DMS114 treated with DMSO at 0.1 percent for 48 hours (cell line): Measurements from ENCODE around the gene RALGDS.

Source experiments
- DNase-seq: peaks from one replicate; lab custom pipeline; 2025; ENCODE audit not compliant: unreplicated experiment; lab: John Stamatoyannopoulos, UW

The RALGDS gene

DNA sequence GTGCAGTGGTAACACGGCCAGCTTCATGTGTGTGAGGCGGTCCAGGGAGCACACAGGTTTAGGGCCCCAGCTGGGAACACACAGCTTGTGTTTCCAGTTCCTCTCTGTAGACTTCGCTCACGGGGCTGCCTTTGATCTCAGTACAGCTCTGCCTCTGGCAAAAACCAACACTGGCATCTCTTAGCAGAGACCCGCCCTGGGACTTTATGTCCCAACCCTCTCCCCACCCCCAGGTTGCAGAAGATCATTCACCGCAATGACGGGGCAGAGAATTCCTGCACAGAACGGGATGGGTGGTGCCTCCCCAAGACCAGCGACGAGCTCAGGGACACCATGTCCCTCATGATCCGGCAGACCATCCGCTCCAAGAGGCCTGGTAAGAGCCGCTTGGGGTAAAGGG is 64.5 kb downstream of the RALGDS start:
- DNase-seq: no peak

DNA sequence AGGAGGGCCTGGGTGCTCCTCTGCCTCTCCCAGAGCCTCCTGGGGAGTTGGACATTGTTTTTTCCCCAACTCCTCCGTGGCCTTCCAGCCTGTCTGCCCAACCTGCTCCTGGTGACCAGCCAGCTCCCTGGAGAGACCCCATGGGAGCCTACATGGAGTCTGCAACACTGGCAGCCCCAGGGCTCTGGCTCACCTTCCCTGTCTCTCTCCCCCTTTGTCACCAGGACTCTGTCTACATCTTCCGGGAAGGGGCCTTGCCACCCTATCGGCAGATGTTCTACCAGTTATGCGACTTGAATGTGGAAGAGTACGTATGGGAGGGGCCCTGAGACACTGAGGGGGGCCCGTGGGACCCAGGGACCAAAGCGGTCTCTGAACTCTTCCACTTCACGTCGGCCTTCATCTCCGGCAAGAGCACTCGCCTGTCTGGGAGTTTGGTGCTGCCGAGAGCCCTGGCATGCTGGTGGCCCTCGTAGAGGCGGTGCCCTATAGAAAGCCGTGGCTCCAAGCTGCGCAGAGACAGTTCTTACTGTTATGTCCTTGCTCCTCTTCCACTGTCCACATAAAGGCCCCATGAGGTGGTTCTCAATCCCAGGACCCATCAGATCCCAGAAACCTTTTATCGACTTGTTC is 65.1 kb downstream of the RALGDS start:
- no peak for DNase-seq

DNA sequence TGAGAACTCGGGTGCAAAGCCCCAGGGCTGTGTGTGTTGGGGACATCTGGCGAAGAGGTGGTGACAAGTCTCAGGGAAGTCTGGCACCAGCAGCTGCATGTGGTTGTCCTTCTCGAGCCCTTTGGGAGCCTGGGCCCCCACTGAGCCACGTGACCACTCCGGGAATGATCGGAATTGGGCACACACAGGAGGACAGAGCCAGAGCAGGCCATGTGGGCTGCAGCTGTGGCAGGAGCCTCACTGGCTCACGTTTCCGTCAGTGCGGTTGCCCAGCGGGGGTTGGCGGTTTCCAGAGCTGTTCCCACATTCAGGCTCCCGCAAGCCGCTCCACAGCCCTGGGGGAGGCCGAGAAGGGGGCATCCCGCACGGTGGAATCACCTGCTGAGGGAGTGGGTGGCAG is 66.1 kb downstream of the RALGDS start:
- DNase-seq: no peak

DNA sequence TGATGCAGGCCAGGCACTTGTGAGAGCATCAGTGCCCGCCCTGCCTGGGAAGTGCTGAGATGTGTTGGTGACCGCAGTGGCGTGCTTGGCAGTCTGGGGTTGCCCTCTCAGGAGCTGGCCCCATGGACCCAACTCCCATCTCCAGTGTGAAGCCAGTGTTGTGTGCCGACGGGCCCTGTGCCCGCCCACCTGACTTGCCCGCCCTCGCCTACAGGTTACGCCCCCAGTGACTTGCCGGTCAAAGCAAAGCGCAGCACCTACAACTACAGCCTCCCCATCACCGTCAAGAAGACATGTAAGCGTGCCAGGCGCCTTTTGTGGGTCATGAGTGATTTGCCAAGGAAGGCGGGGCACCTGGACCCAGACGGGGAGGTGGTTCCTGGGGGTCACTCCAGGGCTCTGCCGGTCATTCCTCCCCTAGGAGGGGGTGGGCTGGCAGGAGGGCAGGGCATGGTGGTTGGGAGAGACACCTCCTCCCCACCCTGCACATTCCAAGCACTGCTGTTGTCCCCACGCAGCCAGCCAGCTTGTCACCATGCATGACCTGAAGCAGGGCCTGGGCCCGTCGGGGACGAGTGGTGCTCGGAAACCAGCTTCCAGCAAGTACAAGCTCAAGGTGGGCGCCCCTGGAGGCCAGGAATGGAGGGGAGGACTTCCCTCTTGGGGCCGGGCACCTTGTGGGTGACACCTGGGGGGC is 66.7 kb downstream of the RALGDS start:
- no peak for DNase-seq

DNA sequence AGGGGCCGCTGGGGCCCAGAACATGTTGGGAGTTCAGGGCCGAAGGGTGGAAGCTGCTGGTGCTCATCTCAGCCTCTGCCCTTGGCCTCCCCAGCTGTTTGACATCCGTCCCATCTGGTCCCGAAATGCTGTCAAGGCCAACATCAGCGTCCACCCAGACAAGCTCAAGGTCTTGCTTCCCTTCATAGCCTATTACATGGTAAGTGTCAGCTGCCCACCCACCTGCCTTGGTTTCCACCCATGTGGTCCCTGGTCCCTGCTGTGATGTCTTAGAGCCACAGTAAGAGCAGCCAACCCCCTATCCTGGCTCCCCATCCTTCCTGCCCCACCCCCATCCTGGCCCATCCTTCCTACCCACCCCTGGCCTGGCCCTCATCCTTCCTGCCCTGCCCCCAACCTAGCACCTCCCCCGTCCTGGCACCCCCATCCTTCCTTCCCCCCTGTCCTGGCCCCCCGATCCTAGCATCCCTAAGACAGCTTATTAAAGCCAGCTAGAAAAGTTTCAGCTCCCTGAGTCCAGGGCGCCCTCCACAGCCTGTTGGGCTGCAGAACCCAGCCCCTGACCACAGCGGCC is 69.0 kb downstream of the RALGDS start:
- DNase-seq: no peak

DNA sequence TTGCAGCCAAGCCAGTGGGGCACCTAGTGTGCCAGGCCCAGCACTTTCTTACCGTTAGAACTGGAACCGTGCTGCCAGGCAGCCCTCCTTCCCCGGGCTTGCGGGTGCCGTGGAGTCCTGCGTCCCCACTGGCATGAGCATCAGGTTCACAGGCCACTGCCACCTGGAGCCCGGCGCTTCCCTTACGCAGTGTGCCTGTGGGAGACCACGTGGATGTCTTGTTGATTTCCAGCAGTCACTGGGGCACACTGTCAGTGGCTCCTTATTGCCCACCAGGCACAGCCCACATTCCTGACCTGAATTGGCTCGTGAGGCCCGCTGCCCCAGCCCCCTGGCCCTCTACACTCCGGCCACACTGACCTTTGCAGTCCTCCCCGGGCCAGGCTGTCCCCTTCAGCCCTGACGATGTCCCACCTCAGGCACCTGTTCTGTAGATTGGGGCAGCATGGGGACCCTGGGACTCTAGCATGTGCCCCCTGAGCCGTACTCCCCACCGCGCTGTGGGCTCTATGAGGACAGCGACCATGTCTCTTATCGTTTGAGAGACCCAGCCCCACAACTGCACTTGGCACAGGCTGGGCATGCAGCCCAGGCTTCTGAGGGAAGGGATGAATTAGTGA is 69.6 kb downstream of the RALGDS start:
- DNase-seq: no peak

DNA sequence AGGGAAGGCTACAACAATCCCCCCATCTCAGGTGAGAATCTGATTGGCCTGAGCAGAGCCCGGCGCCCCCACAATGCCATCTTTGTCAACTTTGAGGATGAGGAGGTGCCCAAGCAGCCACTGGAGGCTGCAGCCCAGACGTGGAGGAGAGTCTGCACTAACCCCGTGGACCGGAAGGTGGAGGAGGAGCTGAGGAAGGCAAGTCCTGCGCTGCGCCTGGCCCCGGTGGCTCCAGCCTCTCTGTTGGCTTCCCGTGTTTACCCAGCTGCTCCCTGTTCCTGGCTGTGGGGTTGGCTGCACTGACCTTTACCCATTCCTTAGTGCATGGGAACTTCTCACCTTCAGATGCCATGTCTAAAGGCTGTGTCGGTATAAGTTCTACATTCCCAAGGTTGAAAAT is 70.3 kb downstream of the RALGDS start:
- no peak for DNase-seq

DNA sequence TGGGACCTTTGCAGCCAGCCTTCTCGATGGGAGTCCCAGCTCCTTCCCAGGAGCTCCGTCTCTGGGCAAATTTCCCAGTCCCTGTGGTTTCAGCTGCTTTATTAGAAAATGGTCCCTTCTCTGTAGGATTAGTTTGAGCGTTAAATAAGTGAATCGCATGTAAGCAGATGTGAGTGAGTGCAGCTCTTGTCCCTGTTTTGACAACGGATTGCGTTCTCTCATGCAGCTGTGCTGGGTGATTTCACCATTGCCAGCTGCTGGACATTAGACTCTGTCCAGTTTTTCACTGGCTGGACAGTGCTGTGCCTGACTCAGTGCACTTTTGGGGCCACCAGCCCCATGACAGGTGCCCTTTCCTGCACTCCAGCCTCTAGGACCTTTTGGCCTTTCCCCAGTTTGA is 70.9 kb downstream of the RALGDS start:
- DNase-seq: no peak

DNA sequence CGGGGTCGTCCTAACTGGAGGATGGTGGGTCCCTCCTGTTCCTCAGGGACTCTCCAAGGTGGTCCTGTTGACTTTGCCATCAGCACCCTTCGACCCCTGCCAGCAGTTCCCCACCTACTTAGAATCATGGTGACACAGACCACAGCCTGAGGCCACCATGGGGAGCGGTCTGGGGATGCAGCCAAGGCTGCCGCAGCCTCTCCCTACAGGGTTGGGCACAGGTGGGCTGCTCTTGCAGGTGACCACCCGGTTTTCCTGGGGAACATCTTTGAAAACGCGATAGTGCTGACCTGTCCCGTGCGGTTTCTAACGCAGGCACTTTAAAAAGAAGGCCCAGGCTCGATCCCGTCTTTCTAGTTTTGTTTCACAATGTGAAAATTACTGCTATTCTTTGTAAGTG is 72.0 kb downstream of the RALGDS start:
- no peak for DNase-seq

DNA sequence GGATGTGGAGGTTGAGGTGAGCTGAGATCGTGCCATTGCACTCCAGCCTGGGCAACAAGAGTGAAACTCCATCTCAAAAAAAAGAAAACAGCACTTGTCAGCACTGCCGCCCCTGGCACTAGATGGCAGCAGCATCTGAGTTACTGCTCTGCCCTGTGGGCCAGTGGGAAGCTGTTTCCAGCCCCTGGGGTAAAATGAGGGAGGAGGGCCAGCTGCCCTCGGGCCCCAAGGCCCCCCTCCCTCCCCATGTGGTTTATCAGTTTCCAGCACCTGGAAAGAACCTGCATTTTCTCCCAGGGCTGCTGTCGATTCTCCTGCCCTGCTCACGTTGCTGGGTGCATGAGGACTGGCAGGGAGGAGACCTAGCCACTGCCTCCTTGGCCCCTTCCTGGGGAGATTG is 72.4 kb downstream of the RALGDS start:
- peak; percentile 21 for DNase-seq
